Activated CD8-positive, alpha-beta memory T cell treated with anti-CD3 and anti-CD28 coated beads for 4 hours (primary cell): ENCODE data around the gene ZMYND11.
"Not testable (repeated sequence)": the region's sequence is repeated elsewhere in the genome, so short reads cannot be mapped to it uniquely, and the experiment has no call there.

Source experiments
- DNase-seq, 2 donors: peaks; one replicate each; pipeline ENCODE4 v3.0.0-alpha.2; 2020; ENCODE audit warnings: low read depth in 2 of 2

Gene ZMYND11

DNA sequence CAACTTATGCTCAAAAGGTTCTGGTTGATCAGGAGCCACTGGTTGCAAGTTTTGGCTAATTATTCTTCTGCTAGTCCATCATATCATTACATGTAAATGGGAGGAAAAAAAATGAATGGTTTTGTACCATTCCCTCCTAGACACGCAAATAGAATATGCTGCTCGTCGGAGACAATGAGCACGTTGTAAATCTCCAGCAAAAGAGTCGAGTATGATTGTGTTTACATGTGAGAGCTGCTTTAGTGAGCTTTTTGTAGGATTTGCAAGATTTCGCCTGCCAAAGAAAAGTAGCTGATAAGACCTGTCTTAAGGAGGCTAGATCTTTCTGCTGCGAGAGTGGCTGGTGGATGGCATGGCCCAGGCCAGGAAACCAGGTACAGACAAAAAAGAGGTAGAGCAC is 109.0 kb downstream of the ZMYND11 start:
- DNase-seq: no peak

DNA sequence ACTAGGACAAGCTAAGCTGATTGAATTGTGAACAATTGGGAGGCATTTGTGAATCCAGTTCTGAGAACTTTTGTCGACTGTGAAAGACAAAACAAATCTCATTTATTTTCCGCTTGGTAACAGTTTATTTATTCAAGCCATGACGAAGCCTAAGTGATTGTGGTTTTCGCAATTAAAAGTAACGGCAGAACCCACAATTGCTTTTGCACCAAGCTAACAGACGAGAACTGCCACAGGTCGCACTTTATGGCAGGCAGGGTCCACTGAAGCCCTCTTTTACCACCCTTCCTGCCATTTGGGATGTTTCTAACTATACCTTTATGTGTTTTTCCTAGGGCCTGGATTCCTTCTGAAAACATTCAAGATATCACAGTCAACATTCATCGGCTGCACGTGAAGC is 111.2 kb downstream of the ZMYND11 start:
- no peak for DNase-seq

DNA sequence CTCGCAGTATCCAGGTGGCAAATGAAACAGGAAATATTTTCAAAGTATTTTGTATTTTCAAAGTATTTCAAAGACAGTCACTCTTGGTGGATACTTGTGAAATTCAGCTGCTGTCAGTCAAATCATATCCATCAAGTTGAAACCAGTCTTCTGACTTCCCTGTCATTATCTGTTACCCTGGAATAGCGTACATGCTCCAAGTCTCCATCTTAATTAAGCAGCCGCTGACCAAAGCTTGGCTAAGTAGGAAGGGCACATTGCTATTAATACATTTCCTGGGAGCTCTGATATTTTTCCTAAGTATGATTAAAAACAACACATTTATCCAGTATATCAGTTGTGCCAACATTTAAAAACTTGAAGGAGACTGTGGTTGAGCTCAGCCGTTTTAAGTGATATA is 112.2 kb downstream of the ZMYND11 start:
- DNase-seq: no peak

DNA sequence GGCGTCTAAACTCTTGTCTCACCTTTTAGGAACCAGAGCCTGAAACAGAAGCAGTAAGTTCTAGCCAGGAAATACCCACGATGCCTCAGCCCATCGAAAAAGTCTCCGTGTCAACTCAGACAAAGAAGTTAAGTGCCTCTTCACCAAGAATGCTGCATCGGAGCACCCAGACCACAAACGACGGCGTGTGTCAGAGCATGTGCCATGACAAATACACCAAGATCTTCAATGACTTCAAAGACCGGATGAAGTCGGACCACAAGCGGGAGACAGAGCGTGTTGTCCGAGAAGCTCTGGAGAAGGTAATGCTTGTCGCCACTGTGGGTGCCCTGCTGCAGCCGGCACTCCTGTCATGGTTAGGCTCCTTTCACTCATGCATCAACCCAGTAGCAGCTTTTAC is 113.1 kb downstream of the ZMYND11 start:
- no peak for DNase-seq

DNA sequence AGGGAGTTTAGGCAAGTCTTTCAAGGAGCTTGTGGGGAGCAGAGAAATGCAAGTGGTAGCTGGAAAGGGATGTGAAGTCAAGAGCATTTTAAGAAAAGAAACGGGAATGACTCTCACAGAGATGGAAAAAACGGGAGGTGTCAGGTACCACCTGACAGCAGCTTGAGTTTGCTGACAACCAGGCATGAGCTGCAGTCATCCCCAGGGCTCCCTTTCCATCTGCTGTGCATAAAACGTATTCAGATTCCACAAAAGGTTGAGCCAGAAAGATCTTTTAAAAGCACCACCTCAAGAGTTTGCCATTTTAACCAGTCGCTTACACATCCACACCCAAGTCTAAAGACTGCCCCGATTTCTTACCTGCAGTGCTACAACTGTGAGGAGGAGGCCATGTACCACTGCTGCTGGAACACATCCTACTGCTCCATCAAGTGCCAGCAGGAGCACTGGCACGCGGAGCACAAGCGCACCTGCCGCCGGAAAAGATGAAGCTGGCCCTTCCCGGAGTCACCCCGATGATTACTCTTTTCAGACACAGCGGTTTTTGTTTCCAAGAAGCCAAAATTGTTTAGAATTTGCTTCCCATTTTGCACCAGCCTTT is 116.8 kb downstream of the ZMYND11 start:
- no peak for DNase-seq

DNA sequence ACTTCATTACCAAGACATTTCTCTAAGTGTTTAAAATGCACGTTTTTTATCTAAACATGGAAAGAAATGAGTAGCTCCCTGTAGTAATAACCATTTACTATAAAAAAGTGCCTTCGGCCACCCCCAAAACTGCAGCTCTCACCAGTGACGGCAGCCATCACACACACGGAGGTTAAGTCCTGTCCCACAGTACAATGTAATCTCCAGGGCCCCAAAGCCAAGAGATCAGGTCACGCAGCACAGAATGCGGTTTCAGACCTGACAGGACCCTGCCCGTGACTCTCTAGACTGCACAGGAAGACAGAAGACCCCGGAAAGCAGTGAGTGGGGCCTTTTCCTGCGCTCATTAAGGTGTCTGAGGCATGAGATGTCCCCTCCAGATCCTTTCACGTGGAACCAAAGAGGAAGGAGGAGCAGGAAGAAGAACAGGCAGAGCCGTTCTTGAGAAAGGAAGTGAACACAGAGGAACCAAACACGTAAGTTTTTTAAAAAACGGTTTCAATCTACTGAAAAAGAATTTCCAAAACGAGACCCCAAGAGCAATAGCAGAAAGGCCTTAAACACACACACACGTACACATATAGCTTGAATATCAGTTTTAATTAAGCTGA is 125.7 kb downstream of the ZMYND11 start:
- DNase-seq: no peak

DNA sequence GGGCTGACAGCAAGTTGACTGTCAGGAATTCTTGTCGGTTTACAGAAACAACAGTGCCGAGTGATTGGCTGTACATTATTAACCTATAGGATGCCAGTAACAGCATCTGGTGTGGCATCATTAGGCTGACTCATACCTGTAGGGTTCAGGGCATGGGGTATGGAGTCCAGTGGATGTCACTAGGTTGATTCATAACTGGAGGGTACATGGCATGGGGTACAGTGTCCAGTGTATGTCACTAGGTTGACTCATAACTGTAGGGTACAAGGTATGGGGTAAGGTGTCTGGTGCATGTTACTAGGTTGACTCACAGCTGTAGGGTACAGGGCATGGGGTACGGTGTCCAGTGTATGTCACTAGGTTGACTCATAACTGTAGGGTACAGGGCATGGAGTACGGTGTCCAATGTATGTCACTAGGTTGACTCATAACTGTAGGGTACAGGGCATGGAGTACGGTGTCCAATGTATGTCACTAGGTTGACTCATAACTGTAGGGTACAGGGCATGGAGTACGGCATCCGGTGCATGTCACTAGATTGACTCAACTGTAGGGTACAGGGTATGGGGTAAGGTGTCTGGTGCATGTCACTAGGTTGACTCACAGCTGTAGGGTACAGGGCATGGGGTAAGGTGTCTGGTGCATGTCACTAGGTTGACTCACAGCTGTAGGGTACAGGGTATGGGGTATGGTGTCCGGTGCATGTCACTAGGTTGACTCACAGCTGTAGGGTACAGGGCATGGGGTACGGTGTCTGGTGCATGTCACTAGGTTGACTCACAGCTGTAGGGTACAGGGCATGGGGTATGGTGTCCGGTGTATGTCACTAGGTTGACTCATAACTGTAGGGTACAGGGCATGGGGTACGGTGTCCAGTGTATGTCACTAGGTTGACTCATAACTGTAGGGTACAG is 129.2 kb downstream of the ZMYND11 start:
- not testable (repeated sequence) for DNase-seq

DNA sequence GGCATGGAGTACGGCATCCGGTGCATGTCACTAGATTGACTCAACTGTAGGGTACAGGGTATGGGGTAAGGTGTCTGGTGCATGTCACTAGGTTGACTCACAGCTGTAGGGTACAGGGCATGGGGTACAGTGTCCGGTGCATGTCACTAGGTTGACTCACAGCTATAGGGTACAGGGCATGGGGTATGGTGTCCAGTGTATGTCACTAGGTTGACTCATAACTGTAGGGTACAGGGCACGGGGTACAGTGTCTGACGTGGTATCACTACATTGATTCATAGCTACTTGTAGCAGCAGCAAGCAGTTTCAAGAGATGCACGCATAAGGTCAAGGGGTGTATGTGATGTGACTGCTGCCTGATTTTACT is 129.8 kb downstream of the ZMYND11 start:
- DNase-seq: not testable (repeated sequence)

DNA sequence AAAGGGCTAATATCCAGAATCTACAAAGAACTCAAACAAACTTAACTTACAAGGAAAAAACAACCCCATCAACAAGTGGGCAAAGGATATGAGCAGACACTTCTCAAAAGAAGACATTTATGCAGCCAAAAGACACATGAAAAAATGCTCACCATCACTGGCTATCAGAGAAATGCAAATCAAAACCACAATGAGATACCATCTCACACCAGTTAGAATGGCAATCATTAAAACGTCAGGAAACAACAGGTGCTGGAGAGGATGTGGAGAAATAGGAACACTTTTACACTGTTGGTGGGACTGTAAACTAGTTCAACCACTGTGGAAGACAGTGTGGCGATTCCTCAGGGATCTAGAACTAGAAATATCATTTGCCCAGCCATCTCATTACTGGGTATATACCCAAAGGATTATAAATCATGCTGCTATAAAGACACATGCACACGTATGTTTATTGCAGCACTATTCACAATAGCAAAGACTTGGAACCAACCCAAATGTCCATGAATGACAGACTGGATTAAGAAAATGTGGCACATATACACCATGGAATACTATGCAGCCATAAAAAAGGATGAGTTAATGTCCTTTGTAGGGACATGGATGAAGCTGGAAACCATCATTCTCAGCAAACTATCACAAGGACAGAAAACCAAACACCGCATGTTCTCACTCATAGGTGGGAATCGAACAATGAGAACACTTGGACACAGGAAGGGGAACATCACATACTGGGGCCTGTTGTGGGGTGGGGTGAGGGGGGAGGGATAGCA is 130.7 kb downstream of the ZMYND11 start:
- DNase-seq: not testable (repeated sequence)

DNA sequence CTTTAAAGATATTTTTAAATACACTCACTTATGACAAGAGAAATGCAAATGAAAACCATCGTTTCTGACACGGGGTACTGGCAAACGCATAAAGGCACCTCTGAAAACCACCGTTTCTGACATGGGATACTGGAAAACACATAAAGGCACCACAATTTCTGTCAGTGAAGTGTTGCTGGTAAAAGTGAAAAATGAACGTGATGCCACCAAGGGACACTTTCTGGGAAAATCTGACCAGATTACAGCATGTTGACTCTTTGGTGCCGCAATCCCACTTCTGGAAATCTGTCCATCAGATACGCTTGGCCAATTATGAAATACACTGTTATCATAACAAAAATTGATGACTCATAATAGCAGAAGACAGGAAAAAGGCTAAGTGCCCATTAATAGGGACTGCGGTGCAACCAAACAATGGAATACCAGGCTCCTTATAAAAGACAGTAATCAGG is 131.7 kb downstream of the ZMYND11 start:
- DNase-seq: no peak

DNA sequence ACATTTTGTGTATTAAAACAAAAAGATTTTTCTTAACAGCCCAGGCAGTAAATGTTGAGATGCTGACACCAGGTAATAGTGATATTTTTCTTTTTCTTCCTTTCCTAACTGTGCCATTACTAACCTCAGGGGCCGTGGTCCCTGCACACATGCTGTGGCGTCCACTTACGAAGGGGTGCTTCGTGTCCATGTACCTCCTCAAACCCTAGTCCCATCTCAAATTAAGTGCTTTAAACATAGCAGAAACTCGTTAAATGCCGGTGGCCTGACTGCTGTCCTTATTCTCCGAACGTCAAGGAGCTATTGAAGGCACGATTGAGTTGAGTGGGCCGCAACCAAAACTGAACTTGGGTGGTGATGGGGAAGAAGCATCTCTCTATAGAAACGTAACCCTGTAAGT is 132.4 kb downstream of the ZMYND11 start:
- DNase-seq: no peak

DNA sequence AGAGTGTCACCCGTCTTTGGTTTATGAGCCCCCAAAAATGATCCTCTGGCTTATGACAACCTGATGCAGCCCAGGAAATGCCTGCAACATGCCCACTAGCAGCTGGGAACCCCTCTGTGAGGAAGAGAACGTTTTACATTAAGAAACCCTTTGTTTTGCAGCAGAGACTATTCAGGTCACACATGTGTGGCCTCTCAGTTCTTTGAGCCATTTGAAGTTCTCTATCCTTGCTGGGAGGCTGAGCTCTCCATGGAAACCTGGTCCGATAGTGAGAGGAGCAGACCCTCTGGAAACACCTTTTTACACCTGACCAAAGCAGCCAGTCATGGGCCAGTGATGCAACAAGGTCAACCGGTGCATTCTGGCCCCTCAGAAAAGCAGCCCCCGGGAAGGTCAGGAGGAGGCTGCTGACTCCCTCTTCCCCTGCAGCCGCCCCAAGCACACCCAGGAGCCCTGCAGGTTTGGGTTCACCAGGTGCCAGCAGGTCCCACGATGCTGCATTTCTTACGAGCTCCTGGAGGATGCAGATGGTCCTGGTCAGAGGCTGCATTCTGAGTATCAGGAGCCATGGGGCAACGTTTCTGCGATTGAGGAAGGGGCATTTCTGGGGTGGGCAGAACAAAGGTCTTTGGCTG is 134.3 kb downstream of the ZMYND11 start:
- no peak for DNase-seq

DNA sequence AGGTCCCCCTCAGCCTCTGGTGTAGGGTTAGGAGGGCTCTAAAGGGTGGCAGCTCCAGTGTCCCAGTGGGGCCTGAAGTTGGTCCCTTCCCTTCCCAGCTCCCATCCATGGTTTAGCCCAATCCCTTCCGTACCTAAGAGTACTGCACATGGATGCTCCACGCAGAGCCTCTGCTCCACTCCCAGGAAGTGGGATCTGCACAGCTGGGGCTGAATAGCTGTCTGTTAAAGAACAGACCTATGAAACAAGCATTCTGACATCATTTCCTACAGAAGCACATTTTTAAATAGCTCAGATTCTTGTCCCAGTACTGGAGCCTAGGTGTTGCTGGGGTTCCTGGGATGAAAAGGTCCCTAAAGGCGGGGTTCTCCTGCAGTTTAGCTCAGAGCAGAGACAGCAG is 135.9 kb downstream of the ZMYND11 start:
- DNase-seq: no peak

DNA sequence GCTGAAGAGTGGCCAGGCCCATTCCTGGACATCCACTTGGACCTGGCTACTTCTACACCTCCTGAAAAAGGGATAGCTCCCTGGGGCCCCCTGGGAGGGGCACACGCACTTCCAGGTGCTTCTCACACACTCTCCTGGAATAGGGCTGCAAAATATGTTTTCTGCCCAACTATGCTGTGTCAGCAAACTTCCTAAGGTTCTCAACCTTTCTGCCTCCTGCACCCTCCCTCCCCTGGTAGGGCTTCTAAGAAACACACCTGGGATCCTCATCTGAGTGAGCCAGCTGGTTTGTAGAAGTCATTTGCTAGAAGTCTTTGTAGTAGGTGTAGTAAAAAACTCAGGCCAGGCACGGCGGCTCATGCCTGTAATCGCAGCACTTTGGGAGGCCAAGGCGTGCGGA is 136.5 kb downstream of the ZMYND11 start:
- no peak for DNase-seq

DNA sequence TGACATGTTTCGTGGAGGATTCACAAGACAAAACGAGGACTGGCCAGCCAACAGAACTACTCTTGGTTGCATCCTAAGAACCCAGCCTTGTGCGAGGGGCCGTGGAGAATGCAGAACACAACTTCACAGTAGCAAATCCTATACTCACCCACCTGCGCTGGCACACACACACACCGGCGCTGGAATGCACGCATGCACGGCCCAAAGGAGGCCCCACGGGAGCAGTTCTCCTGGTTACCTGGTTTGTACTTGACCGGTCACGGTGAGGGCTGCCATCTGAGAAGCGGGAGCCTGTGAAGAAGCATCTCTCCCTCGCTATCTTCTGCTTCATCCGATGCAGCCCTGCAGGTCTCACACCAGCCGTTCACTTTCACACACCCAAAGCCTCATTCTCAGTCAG is 137.8 kb downstream of the ZMYND11 start:
- no peak for DNase-seq

DNA sequence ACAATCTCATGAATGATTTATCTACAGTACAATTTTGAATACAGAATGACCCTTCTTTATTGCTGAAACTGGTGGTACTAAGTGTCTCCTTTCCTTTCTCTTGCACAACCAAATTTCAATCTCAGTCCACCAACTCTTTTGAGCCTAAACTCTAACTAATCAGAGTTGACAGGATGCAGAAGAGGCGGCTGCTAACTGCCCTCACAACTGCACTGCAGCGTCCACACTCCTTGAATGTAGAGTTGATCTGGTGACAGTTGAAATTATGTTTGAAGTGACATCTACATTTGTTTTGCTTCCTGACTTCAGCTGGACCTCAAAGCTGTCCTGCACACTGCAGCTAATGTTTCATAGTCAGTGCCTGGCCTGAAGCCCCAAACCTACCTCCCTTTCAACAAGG is 139.6 kb downstream of the ZMYND11 start:
- DNase-seq: no peak

DNA sequence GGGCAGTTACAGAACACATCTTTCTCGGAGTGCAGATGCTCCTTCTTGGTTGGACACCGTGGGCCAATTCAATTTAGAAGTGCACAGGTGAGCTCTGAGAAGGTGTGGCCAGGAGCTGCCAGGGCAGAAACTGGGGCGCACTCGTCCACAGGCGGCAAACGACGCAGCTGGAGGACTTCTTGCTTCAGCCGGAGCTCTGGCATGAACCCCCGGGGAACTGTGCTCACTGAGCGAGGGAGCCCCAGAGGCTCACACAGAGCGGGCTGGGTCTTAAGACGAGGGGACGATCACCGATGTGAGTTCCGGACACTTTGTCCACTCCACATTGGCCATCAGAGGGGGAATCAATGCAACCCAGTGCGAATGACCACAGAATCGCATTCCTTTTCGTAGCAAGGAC is 140.4 kb downstream of the ZMYND11 start:
- DNase-seq: no peak

DNA sequence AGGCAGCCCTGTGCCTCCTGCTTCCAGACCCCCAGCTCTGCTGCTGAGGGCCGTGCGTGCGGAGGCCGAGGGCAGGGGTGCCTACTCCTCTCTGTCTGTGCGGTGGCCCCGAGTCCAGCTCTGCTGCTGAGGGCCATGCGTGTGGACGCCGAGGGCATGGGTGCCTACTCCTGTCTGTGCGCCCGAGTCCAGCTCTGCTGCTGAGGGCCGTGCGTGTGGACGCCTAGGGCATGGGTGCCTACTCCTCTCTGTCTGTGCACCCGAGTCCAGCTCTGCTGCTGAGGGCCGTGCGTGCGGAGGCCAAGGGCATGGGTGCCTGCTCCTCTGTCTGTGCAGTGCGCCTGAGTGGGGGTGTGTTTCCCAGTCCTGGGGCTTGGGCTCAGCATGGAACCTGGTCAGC is 142.7 kb downstream of the ZMYND11 start:
- no peak for DNase-seq

DNA sequence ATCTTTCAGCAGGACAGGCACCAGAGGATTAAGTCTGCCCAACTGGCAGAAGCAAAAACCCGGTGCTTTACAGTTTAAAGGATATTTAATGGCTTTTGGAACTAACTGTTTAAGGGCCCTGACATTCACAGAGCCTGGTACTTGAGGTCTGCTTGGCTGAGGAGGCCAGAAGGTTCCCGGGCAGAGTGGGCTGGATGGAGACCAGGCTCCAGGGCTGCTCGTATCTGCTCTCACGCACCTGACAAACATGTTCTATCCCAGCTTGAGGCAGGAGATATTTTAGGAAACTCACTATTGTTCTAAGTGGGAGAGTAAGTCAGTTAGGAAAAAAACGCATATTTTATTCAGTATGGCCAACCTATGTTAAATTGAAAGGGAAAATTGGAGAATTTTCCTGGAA is 143.5 kb downstream of the ZMYND11 start:
- no peak for DNase-seq

DNA sequence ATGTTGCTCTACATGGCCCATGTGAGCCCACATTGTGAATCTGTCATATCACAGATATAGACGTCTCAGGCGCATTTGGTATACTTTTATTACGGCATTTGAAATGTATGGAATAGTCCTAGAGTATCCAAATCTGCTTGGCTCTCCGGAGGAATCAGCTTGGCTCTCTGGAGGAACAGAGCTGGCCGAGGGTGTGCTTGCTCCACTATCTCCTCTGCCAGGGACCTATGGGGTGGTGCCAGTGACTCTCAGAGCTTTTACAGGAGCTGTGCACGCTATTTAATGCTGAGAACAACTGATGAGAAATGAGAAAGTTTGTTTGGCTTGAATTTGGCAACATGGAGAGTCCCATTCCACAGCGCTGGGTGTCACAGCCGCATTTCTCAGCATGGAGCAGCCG is 144.0 kb downstream of the ZMYND11 start:
- no peak for DNase-seq

DNA sequence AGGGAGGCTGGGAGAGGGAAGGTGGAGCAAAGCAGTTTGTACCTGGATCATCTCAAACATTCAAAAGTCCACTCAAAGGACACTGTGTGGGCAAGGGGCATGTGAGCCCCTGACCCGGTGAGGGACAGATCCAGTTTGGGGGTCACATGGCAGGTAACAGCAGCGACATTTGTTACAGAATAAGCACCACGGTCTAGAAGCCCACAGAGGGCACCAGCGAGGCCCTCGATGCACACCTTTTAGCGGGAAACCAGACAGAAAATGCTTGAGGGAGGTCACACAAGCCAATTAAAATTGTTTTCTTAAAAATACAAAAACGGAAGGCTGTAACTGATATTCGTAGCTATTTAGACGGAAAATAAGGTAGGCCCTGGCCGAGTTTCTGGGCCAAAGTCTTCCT is 144.4 kb downstream of the ZMYND11 start:
- no peak for DNase-seq
